ENCODE data around the gene ESCO1.

Gene ESCO1

GRCh38 chr18:21489119-21489750, 111.3 kb downstream of the ESCO1 start:
- peak; percentile 63 for DNase-seq (ENCODE audit: low read depth, low spot score)

GRCh38 chr18:21486905-21487437, 113.5 kb downstream of the ESCO1 start:
- DNase-seq (ENCODE audit: low read depth, low spot score), result no peak

GRCh38 chr18:21484851-21485636, 115.5 kb downstream of the ESCO1 start:
- DNase-seq (ENCODE audit: low read depth, low spot score), result no peak

- DNase-seq (ENCODE audit: low read depth, low spot score), result no peak
Observed at GRCh38 chr18:21483051-21483450, 117.5 kb downstream of the ESCO1 start.

GRCh38 chr18:21481739-21482138, 118.8 kb downstream of the ESCO1 start:
- no peak for DNase-seq (ENCODE audit: low read depth, low spot score)

GRCh38 chr18:21479721-21480120, 120.8 kb downstream of the ESCO1 start:
- no peak for DNase-seq (ENCODE audit: low read depth, low spot score)

Data from ELF-1 (cell line).